Activated CD8-positive, alpha-beta memory T cell treated with anti-CD3 and anti-CD28 coated beads, Interleukin-2, amount 50 U/mL, for 1 hour (primary cell): Measurements from ENCODE around the gene HMG20A.
"Not testable (repeated sequence)": the region's sequence is repeated elsewhere in the genome, so short reads cannot be mapped to it uniquely, and the experiment has no call there.

Experiments
- DNase-seq: peaks from one replicate; pipeline ENCODE4 v3.0.0-alpha.2; 2020; ENCODE audit errors: extremely low read depth

The HMG20A gene

DNA sequence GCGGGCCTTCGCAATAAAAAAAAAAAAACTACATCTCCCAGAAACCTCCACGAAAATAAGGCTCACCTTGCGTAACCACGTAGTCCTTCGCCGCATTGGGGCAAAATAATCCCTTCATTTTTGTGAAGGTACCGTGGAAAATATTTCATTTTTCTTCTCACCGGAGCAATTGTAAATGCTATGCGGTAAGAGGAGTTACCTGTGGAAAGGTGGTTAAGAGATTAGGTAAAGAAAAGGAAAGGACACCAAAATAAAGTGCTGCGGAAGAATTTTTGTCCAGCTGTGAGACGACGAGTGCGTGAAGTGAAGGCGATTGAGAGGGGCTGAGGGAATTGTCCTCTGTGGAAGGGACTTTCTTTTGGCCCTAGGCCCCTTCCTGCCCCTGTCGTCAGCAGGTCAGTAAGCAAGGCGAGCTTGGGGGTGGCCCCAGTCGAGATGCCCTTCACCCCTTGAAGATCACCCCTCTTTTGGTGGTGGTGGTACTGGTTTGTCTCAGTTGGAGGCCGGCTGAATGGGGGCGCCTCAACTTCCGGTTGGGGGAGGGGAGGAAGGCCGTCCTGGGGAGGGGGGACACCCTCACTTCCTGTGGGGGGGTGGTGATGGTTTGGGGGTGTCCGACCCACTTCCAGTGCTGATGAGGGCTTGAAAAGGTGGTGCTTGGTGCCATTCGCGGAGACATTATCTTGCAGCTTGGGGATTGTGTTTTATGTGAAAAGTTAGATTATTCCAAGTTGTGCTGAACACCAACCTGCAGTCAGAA is at the start of gene HMG20A:
HMG20A (plus strand) TSS at position 279 of the 760 bp plus-strand sequence. CDS start 37,520 bp downstream, outside the sequence.
- DNase-seq: peak; percentile 24

DNA sequence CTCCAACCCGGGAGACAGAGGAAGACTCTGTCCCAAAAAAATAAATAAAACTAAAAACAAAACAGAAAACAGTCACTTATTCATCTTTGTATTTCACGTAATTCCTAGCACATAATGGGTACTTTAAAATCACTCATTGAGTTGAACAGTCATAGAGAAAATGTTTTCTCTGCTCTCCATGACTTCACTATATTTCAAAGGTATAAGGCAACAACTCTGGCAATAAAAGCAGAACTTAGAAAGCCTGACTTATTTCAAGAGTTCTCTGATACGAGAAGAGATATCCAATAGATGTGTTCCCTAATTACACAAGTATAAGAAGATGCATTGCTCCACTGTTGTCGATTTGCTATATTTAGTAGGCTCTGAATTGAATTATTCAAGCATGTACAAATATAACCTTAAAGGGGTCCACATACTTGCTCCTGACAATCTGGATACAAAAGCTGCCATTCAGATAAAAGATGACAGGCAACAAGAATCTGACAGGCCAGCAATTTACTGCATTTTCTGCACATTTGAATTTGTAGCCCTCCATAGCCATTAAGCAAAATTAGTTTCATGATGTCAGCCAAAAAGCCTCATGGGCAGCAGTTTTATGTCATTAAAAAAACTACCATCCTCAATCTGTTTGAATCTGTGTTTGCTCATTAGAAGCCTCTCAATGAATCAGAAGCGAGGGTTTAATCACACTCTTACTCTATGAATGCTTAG is 48.7 kb upstream of the HMG20A start:
- DNase-seq: no peak

DNA sequence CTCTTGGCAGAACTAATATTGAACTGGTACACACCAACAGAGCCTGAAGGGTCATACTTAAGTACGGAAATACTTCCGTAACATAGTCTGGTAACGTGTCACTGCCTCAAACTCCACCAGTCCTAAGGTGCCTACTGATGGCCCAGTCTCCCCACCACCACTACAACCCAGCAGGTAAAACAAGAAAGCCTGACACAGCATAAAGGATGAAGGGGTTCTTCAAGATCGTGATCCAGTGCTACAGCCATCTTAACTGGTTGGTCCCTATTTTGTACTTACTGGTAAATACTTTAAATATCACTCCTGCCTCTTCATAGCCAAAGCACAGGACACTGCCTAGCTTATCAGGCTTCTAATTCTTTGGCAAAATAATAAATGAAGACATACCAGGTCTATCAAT is 47.2 kb upstream of the HMG20A start:
- DNase-seq: no peak

DNA sequence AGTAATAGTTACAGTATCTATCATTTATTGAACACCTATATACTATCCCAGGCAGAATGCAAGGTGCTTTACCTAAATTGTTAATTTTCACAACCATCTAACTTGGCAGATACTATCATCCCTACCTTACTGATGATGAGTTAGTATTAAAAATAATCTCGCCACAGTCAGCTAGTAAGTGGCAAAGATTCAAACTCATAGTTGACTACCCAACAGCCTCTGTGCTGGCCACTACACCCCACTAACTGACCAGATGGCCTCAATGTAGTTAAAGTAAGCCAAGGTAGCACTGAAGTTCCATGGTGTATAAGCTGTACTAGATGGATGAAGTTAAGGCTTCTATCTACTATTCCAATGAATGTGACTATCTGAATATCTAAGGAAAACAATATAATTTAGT is 45.6 kb upstream of the HMG20A start:
- DNase-seq: no peak

DNA sequence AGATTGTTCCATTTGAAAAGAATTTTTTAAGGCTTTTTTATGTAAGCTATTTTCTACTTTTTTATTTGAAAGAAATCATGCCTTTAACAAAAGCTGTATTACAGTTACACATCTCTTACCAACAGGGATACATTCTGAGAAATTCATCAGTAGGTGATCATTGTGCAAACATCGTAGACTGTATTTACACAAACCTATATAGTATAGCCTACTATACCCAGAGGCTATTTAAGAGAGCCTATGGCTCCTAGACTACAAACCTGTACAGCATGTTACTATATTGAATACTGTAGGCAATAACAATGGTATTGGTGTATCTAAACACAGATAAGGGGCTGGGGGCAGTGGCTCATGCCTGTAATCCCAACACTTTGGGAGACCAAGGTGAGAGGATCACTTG is 43.9 kb upstream of the HMG20A start:
- DNase-seq: no peak

DNA sequence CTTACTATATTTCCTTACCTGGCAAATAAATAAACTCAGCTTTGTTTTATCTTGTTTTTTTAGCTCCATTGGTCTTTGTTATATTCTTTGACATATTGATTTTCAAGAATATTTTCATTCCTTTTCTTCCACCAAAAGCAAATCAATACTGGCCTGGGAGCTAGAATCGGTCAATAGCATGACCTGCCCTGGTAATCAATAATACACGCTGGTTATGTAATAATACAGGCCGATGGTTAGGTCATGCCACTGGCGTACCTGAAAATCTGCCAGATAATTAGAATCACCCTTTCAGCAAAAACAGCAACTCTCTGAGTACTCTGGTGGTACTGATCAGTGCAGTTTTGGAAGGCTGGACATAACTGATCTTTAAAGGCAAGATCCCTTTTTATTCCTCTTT is 40.7 kb upstream of the HMG20A start:
- no peak for DNase-seq

DNA sequence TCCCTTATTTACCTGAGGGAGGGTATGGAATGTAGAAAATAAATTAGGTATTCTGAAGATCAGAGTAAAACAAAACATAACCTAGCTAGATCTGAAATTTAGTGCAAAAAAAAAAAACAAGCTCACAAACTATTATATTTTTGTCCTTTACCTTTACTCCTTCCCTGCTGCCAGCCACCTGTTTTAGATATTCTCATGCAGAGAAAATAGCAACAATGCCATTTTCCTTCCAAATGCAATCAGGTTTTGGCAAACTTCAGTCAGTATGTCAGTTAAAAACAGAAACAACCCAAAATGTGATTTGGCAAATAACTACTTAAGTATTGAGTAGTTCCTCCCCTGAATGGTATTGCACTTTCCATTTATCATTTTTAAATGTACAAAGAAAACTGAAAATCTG is 36.6 kb upstream of the HMG20A start:
- no peak for DNase-seq

DNA sequence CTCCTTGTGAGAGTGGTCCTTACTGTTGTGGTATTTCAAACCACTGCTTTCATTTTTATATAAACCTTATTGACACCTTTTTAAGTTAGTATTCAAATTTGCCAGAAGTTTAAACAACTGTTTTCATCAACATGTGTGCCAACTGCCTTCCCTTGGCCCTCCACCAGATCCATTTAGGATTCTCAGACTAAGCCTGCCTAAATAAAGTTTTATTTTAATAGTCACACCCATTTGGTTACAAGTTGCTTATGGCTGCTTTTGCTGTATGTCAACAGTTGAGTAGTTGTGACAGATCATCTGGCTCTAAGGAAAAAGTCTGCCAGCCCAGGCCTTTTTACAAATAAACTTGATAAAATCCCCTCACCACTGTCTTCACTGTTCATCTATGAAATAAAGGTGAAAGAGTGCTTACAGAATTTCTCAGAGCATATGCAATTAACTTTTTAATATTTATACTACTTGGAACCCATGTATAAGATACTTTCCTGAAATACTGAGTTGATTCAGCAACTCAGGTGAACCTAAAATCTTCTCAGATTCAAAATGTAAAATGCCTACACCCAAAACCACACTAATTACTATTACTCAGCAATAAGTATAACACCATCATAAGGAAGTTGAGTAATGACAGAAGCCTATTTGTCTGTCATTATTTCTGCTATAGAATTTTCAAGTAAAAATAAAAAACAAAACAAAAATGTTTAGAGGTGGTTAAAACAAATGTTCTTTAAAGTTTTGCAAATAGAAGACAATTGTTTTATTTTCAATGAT is 35.9 kb upstream of the HMG20A start:
- DNase-seq: no peak

DNA sequence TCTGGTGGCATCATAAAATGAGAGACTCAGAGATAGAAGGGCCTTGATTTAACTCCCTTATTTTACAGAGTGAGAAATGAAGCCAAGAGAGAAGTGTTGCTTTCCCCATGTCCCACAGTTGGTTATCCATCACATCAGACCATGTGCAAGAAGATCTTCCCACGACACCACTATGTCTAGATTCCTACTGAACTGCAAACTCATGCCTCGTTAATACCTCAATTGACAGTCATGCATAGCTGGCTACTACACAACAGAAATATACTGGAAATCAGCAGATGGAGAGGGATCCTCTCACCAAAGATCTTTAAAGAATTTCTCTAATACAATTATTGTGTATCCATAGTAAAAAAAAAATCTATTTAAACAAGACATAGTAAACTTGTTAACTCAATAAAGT is 34.1 kb upstream of the HMG20A start:
- no peak for DNase-seq

DNA sequence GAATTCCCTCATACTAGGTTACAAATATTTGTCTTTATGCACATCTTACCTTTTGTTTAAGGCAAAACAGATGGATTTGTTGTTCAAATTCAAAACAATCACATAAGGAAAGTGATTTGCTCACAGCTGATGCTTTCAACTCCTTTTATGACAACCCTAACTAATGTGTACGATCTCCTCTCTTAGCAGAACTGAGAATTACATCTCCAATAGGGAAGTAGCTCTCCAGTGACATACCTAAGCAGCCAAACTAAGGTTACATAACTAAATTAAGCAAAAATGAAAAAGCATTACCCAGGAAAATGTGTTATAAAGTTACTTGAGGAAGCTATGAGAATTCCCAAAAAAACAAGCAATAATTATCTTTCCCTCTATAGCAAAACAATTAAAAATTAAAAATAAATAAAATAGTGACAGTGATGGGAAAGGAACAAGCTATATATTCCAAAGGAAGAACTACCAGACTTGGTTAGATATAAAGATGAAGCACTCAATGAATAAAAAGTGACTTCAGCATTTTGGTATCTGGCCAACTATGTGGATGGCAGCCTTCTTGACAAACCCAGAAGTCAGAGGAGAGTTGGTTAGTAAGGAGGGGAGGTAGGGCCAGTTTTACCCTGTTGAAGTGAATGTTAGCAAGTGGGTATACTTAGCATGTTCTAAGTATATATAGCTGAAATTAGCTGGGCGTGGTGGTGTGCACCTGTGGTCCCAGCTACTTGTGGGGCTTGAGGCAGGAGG is 33.2 kb upstream of the HMG20A start:
- no peak for DNase-seq

DNA sequence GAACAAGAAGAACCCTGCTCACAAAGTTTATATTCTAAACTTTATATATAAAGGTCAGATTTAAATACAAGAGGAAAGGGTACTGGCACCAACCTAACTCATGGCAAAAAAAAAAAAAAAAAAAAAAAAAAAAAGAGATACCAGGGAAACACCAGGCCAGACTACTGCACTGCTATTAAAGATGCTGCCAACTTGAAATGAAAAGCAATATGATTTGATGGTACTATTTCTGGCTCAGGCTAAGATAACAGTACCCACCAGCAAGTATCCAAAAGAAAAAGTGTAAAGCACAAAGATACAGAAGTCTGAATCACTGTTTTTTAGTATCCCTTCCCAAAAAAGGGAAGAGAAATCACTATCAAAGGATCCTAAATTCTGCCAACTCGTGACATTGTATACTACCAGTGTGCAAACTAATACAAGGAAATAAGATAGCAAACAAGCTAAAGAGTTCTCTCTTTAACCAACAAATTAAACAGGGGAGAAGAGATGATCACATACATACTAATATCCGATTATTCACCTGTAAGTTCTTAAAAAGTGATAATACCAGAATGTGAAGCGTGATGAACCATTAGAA is 29.2 kb upstream of the HMG20A start:
- DNase-seq: no peak

DNA sequence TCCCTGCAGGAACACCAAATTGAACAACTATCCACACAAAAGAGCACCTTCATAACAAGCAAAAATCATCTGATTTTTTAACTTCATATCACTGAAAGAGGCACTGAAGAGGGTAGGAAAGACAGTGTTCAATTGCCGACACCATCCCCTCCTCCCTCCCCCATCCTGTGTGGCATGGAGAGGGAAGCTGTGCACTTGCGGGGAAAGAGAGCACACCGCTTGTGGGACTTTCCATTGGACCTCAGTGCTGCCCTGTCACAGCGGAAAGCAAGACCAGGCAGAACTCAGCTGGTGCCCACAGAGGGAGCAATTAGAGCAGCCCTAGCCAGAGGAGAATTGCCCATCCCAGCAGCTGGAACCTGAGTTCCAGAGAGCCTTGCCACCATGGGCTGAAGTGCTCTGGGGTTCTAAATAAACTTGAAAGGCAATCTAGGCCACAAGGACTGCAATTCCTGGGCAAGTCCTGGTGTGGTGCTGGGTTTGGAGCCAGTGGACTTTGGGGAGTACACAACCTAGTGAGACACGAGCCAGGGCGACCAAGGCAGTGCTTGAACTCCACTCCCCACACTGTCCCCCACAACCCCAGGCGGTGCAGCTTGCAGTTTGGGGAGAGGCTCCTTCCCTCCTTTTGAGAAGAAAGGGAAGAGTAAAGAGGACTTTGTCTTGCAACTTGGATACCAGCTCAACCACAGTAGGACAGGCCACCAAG is 27.8 kb upstream of the HMG20A start:
- DNase-seq: no peak

DNA sequence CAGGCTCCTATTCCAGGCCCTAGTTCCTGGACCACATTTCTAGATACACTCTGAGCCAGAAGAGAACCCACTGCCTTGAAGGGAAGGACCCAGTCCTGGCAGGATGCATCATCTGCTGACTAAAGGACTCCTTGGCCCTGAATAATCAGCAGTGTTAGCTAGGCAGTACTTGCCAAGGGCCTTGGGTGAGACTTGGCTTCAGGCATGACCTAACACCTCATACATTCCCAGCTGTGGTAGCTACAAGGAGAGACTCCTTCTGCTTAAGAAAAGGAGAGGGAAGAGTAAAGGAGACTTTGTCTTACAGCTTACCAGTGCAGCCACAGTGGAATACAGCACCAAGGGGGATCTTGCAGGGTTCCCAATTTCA is 27.2 kb upstream of the HMG20A start:
- no peak for DNase-seq

DNA sequence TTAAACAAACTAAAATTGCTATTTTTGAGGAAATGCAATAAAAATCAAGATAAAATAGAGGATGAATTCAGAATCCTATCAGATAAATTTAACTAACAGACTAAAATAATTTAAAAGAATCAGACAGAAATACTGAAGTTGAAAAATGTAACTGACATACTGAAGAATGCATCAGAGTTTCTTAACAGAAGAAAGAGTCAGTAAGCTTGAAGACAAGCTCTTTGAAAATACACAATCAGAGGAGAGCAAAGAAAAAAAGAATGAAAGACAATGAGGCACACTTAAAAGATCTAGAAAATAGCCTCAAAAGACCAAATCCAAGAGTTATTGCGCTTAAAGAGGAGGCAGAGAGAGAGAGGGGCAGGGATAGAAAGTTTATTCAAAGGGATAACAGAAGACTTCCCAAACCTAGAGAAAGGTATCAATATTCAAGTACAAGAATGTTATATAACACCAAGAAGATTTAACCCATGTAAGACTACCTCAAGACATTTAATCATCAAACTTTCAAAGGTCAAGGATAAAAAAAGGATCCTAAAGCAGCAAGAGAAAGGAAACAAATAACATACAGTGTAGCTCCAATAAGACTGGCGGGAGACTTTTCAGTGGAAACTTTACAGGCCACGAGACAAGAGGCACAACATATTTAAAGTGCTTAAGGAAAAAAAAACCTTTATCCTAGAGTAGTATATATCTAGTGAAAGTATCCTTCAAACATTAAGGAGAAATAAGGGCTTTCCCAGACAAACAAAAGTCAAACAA is 25.5 kb upstream of the HMG20A start:
- no peak for DNase-seq

DNA sequence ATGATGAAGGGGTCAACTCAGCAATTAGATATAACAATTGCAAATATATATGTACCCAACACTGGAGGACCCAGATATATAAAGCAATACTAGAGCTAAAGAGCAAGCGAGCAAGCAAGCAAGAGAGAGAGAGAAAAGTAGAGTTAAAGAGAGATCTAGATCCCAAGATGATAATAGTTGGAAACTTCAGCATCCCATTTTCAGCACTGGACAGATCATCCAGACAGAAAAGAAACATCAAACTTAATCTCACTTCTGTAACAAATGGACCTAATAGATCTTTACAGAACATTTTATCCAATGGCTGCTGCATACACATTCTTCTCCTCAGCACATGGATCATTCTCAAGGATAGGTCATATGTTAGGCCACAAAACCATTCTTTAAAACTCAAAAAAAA is 24.0 kb upstream of the HMG20A start:
- DNase-seq: no peak

DNA sequence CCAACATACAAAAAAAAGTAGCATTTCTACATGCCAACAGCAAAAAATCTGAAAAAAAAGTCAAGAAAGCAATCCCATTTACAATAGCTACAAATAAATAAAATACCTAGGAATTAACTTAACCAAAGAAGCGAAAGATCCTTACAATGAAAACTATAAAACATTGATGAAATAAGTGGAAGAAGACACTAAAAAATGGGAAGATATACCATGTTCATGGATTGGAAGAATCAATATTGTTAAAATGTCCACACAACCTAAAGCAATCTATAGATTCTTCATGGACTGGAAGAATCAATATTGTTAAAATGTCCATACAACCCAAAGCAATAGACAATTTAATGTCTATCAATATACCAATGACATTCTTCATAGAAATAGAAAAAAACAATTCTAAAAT is 21.8 kb upstream of the HMG20A start:
- no peak for DNase-seq

DNA sequence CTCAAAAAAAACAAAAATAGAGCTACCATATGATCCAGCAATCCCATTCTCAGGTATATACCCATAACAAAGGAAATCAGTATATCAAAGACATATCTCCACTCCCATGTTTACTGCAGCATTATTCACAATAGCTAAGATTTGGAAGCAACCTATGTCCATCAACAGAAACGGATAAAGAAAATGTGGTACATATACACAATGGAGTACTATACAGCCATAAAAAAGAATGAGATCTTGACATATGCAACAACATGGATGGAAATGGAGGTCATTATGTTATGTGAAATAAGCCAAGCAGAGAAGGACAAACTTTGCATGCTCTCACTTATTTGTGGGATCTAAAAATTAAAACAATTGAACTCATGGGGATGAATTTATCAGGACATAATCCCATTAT is 20.4 kb upstream of the HMG20A start:
- no peak for DNase-seq

DNA sequence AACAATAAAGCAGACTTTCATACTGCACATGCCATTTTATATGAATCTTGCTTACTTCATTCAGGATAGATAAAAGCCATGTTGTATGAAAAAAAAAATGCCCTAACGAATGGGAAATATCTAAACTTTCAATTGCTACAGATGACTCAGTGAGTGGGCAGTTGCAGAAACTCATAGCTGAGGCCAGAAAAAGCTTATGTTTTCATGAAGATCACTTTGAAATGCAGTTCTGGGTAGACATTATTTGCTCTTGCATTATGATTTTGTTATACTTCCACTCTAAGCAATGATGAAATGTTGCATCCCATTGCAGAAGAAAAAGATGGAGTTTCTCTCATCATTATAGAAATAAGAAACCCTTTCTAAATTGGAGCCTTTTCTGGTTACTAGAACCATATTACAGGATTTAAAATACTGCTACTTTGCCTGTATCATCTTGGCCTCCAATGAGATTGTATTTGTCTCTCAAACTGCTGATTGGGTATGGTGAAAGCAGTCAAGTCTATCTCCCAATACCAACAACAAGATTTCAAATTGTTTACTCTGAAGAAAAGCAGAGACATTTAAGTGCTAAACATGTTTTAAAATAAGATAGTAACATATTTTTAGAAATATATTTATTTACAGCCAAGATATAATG is 17.8 kb upstream of the HMG20A start:
- DNase-seq: no peak

DNA sequence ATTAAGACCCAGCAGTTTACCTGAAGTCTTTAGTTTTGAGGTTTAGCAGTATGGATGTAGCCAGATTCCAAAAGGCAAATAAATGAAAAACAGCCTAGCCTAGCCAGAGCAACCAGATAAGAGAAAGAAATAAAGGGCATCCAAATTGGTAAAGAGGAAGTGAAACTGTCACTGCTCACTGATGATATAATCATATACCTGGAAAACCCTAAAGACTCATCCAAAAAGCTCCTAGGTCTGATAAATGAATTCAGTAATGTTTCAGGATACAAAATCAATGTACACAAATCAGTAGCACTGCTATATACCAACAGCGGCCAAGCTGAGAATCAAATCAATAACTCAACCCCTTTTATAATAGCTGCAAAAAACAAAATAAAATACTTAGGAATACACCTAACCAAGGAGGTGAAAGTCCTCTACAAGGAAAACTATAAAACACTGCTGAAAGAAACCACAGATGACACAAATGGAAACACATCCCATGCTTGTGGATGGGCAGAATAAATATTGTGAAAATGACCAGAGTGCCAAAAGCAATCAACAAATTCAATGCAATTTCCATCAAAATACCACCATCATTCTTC is 14.4 kb upstream of the HMG20A start:
- DNase-seq: not testable (repeated sequence)
